HepG2 (cell line): ENCODE measurements around the gene SLC2A4. TPM values are rescaled to one million over a fixed set of nuclear protein-coding genes. Genes with fewer than 3 reads are reported as not detected.

Source experiments
- ASH2L ChIP-seq: fragments of 300-600, 200-600 bp; sonication (generic); IDR thresholded peaks from 2 replicates; pipeline ENCODE4 v1.7.0; 2017; ENCODE audit warnings: low read depth, mild to moderate bottlenecking, moderate library complexity, mixed read lengths, low read length; ENCODE audit not compliant: insufficient read length
- CEBPB ChIP-seq: IDR thresholded peaks from 2 replicates; pipeline ENCODE4 v1.6.1; 2011; ENCODE audit warnings: low read depth, low read length, improper control_type of control experiment, borderline replicate concordance
- ELF4 ChIP-seq: sonication (generic); formaldehyde crosslinking; IDR thresholded peaks from 2 replicates; pipeline ENCODE4 v1.5.0; 2020; ENCODE audit warnings: missing genetic modification reagents, mild to moderate bottlenecking, moderate library complexity, borderline replicate concordance
- ETS1 ChIP-seq: sonication (generic); formaldehyde crosslinking; IDR thresholded peaks from 2 replicates; pipeline ENCODE4 v1.4.0; 2020; ENCODE audit warnings: missing genetic modification reagents
- ETV6 ChIP-seq: sonication (generic); formaldehyde crosslinking; conservative IDR thresholded peaks from 2 replicates; pipeline ENCODE4 v1.4.0; 2020; ENCODE audit warnings: missing genetic modification reagents
- GTF3A ChIP-seq: sonication (generic); formaldehyde crosslinking; conservative IDR thresholded peaks from 2 replicates; pipeline ENCODE4 v1.4.0; 2020; ENCODE audit warnings: mild to moderate bottlenecking, missing genetic modification reagents
- HNRNPH1 ChIP-seq: fragments of 200-400 bp; formaldehyde crosslinking; optimal IDR thresholded peaks from 2 replicates; pipeline ENCODE3; 2017; ENCODE audit warnings: mild to moderate bottlenecking, low read depth, low read length
- HOXA9 ChIP-seq: sonication (generic); formaldehyde crosslinking; IDR thresholded peaks from 2 replicates; pipeline ENCODE4 v1.8.1; 2022; ENCODE audit warnings: missing genetic modification reagents, mild to moderate bottlenecking, moderate library complexity, borderline replicate concordance
- IRF2 ChIP-seq: IDR thresholded peaks from 2 replicates; pipeline ENCODE4 v1.6.1; 2018; ENCODE audit warnings: missing genetic modification reagents, missing compliant biosample characterization
- MTERF4 ChIP-seq: sonication (generic); formaldehyde crosslinking; IDR thresholded peaks from 2 replicates; pipeline ENCODE4 v1.8.0; 2023; ENCODE audit warnings: mild to moderate bottlenecking, missing genetic modification reagents
- NFATC3 ChIP-seq: sonication (generic); formaldehyde crosslinking; IDR thresholded peaks from 2 replicates; pipeline ENCODE4 v1.5.1; 2020; ENCODE audit warnings: mild to moderate bottlenecking, missing genetic modification reagents
- NFE2L1 ChIP-seq: sonication (generic); formaldehyde crosslinking; IDR thresholded peaks from 2 replicates; pipeline ENCODE4 v1.4.0; 2020; ENCODE audit warnings: missing genetic modification reagents, mild to moderate bottlenecking, borderline replicate concordance
- POLR2A ChIP-seq, 2 experiments: IDR thresholded peaks; 2 replicates each; pipeline ENCODE4 v1.6.1; 2011; ENCODE audit warnings: low read depth in 2 of 2, low read length in 2 of 2, mild to moderate bottlenecking in 1 of 2, moderate library complexity in 1 of 2; ENCODE audit not compliant: insufficient read depth in 1 of 2
- REPIN1 ChIP-seq: sonication (generic); formaldehyde crosslinking; IDR thresholded peaks from 2 replicates; pipeline ENCODE4 v1.8.0; 2022; ENCODE audit warnings: missing genetic modification reagents, low read depth, mild to moderate bottlenecking, borderline replicate concordance
- SRSF1 ChIP-seq: fragments of 200-400 bp; formaldehyde crosslinking; optimal IDR thresholded peaks from 2 replicates; pipeline ENCODE3; 2017; ENCODE audit warnings: mild to moderate bottlenecking, low read depth, low read length, moderate library complexity
- TAF15 ChIP-seq: fragments of 200-400 bp; formaldehyde crosslinking; IDR thresholded peaks from one replicate; pipeline ENCODE4 v1.6.1; 2018; ENCODE audit warnings: mild to moderate bottlenecking, low read depth, low read length; ENCODE audit not compliant: poor library complexity, severe bottlenecking
- THAP11 ChIP-seq: IDR thresholded peaks from 2 replicates; pipeline ENCODE4 v1.6.1; 2016; ENCODE audit warnings: missing biosample characterization, missing genetic modification reagents
- YY1 ChIP-seq: IDR thresholded peaks from 2 replicates; pipeline ENCODE4 v1.6.1; 2011; ENCODE audit warnings: low read length, low read depth, moderate library complexity, mild to moderate bottlenecking; ENCODE audit not compliant: insufficient read depth, insufficient replicate concordance
- ZFP90 ChIP-seq: sonication (generic); formaldehyde crosslinking; IDR thresholded peaks from 2 replicates; pipeline ENCODE4 v1.8.0; 2022; ENCODE audit warnings: missing genetic modification reagents, mild to moderate bottlenecking, inconsistent platforms, borderline replicate concordance
- ZKSCAN8 ChIP-seq: IDR thresholded peaks from 2 replicates; pipeline ENCODE4 v1.6.1; 2016; ENCODE audit warnings: borderline replicate concordance, missing genetic modification reagents, missing compliant biosample characterization
- ZNF431 ChIP-seq: sonication (generic); formaldehyde crosslinking; IDR thresholded peaks from 2 replicates; pipeline ENCODE4 v1.9.0; 2022; ENCODE audit warnings: missing genetic modification reagents, low read depth, mild to moderate bottlenecking, borderline replicate concordance
- ZNF543 ChIP-seq: sonication (generic); formaldehyde crosslinking; IDR thresholded peaks from 2 replicates; pipeline ENCODE4 v1.4.0; 2020; ENCODE audit warnings: mild to moderate bottlenecking, missing genetic modification reagents
- ZNF644 ChIP-seq: IDR thresholded peaks from 2 replicates; pipeline ENCODE4 v1.6.1; 2016; ENCODE audit warnings: low read depth
- polyA plus RNA-seq, 8 experiments: library from polyadenylated mRNA; depleted of rRNA in 3 of 8; stranded (reverse) in 7 of 8; unstranded in 1 of 8; fragments of >200 nt; fragmentation: Illumina TruSeq in 4 of 8; extraction: Trizol in 4 of 8; gene quantifications; 2 replicates each; pipeline versions ENCODE4 v1.2.1 to v1.2.3, GENCODE V29; 2011 to 2016; ENCODE audit warnings: low read depth in 4 of 8, missing spikeins in 1 of 8, mixed read lengths in 1 of 8; ENCODE audit not compliant: insufficient read depth in 1 of 8
- total RNA-seq, 5 experiments: library from RNA; depleted of rRNA; stranded (reverse); fragments of >200 nt; fragmentation: Illumina TruSeq; extraction: Trizol; gene quantifications; 2 replicates each; pipeline ENCODE4 v1.2.3, GENCODE V29; 2016; ENCODE audit warnings: low read depth in 1 of 5
- TF ChIP-seq, protein P1 (sequence below): sonication (generic); formaldehyde crosslinking; IDR thresholded peaks from 2 replicates; pipeline ENCODE4 v1.9.0; 2021; ENCODE audit warnings: missing genetic modification reagents, borderline replicate concordance
- TF ChIP-seq, protein P2 (sequence below): sonication (generic); formaldehyde crosslinking; IDR thresholded peaks from 2 replicates; pipeline ENCODE4 v1.4.0; 2020; ENCODE audit warnings: mild to moderate bottlenecking, missing genetic modification reagents

Gene SLC2A4
- total and polyA plus RNA-seq, 2 of the 13 experiments (the other 11 are each of a cell fraction or from before 2014, with no cell fraction given): 4.9 to 5.8 TPM

DNA sequence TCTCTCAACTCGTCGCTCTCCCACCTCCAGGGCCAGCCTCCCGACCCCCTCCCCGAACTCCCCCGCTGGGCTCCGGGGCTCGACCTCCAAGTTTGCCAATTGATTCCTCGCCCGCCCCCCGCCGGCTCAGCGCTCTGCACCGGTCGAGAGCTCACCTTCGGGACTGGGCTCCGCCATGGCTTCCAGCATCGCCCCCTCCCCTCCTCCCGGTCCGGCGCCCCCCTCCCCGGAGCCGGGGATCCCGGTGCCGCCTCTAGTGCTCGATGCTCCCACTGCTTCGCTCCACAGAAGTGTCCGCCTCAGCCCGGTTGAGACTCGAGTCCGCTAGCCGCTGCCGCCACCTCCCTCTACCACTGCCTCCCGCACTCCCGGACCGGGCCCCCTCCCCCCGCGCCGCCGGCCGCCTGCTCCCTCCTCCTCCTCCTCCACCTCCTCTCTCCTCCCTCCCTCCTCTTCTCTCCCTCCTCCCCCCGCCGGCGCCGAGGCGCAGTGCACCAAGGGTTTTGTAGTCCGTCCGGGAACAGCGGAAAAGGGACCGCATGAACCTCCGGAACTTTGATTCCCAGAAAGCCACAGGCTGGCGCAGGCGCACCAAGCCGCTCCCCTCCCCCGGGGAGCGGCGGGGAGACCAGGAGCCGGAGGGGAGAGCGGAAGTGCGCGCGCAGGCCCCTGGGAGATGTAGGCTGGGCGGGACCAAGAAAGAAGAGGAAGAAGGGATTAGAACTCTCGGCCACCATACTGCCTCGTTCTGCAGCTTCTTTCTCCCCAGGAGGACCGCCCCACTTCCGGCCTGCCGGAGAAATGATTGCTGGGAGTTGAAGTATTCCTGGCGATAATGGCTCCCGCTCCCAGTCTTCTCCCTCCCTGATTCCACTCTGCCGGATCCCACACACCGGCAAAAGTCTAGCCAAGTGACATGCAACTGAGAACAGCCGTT is 42.2 kb upstream of the SLC2A4 start, which contains the start of gene PHF23 (continued):
- TF ChIP-seq ETS1 (CRISPR knock-in tag): no peak
- no peak for TF ChIP-seq ZNF543 (CRISPR knock-in tag)
- peak; percentile 97 for TF ChIP-seq THAP11
- TF ChIP-seq ZKSCAN8: 0 out of 2 replicates have a peak, but pooled peaks have one; percentile 63
- TF ChIP-seq MTERF4 (CRISPR knock-in tag): no peak
- TF ChIP-seq ASH2L: peak; percentile 83
- TF ChIP-seq CEBPB: no peak
- TF ChIP-seq SRSF1: peak; percentile 58
- peak; percentile 65; the same call in 1 of the 2 replicates for TF ChIP-seq IRF2 (CRISPR knock-in tag)
- peak; percentile 90 for TF ChIP-seq YY1
- peak; percentile 95 for TF ChIP-seq ELF4 (CRISPR knock-in tag)
- TF ChIP-seq NFE2L1 (CRISPR knock-in tag): no peak
- TF ChIP-seq GTF3A (CRISPR knock-in tag): no peak
- TF ChIP-seq ZNF644: no peak
- peak; percentile 65; the same call in 1 of the 2 replicates for TF ChIP-seq REPIN1 (CRISPR knock-in tag)
- TF ChIP-seq ETV6: no peak
- TF ChIP-seq HNRNPH1: no peak
- peak; percentile 14; the same call in 1 of the 2 replicates for TF ChIP-seq ZFP90 (CRISPR knock-in tag)
- peak; percentile 51 to 69; a peak in 3 of 4 replicates for TF ChIP-seq POLR2A (IDR thresholded peaks at IDR 0.05; ENCODE audit: insufficient read depth in 1 of 2, low read depth in 2 of 2, low read length in 2 of 2)
- no peak for TF ChIP-seq HOXA9
- TF ChIP-seq, protein P1, sequence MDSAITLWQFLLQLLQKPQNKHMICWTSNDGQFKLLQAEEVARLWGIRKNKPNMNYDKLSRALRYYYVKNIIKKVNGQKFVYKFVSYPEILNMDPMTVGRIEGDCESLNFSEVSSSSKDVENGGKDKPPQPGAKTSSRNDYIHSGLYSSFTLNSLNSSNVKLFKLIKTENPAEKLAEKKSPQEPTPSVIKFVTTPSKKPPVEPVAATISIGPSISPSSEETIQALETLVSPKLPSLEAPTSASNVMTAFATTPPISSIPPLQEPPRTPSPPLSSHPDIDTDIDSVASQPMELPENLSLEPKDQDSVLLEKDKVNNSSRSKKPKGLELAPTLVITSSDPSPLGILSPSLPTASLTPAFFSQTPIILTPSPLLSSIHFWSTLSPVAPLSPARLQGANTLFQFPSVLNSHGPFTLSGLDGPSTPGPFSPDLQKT (CRISPR knock-in tag): no peak
- TF ChIP-seq NFATC3: no peak
- TF ChIP-seq TAF15: no peak
- TF ChIP-seq, protein P2, sequence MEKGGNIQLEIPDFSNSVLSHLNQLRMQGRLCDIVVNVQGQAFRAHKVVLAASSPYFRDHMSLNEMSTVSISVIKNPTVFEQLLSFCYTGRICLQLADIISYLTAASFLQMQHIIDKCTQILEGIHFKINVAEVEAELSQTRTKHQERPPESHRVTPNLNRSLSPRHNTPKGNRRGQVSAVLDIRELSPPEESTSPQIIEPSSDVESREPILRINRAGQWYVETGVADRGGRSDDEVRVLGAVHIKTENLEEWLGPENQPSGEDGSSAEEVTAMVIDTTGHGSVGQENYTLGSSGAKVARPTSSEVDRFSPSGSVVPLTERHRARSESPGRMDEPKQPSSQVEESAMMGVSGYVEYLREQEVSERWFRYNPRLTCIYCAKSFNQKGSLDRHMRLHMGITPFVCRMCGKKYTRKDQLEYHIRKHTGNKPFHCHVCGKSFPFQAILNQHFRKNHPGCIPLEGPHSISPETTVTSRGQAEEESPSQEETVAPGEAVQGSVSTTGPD (CRISPR knock-in tag): no peak
- TF ChIP-seq ZNF431 (CRISPR knock-in tag): no peak; the same call in 1 of the 2 replicates
